ENCODE data around the gene TCF7. TPM values are rescaled to one million over a fixed set of nuclear protein-coding genes. Genes with fewer than 3 reads are reported as not detected.

TCF7 gene
- polyA plus RNA-seq, 1 experiment, result 2.1 TPM

GRCh38 chr5:134103998-134104654 is 10.4 kb upstream of the TCF7 start:
- Histone ChIP-seq H3K27me3 (ENCODE audit: control insufficient read depth, insufficient read depth, low read length) (peaks cover 20% of the 10 kb centered on the region), H3K4me3 (ENCODE audit: low read depth, low read length) (no peak overlapping the region), H3K27ac (ENCODE audit: low read depth, low read length) (no peak overlapping the region), H3K9me3 (ENCODE audit: control insufficient read depth, insufficient read depth, low read length) (no peaks in the 10 kb centered on the region)
- ChIA-PET POLR2A (no interaction called here), CTCF (no interaction called here)
- TF ChIP-seq, protein P1, sequence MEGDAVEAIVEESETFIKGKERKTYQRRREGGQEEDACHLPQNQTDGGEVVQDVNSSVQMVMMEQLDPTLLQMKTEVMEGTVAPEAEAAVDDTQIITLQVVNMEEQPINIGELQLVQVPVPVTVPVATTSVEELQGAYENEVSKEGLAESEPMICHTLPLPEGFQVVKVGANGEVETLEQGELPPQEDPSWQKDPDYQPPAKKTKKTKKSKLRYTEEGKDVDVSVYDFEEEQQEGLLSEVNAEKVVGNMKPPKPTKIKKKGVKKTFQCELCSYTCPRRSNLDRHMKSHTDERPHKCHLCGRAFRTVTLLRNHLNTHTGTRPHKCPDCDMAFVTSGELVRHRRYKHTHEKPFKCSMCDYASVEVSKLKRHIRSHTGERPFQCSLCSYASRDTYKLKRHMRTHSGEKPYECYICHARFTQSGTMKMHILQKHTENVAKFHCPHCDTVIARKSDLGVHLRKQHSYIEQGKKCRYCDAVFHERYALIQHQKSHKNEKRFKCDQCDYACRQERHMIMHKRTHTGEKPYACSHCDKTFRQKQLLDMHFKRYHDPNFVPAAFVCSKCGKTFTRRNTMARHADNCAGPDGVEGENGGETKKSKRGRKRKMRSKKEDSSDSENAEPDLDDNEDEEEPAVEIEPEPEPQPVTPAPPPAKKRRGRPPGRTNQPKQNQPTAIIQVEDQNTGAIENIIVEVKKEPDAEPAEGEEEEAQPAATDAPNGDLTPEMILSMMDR (IDR thresholded peaks at IDR 0.05; ENCODE audit: low read depth, low read length), result no peak
- DNase-seq (ENCODE audit: low read depth, low spot score), result no peak

- Histone ChIP-seq H3K4me3 (ENCODE audit: low read depth, low read length) (no peak overlapping the region), H3K27me3 (ENCODE audit: control insufficient read depth, insufficient read depth, low read length) (peaks cover 20% of the 10 kb centered on the region), H3K9me3 (ENCODE audit: control insufficient read depth, insufficient read depth, low read length) (no peaks in the 10 kb centered on the region), H3K27ac (ENCODE audit: low read depth, low read length) (no peak overlapping the region)
- ChIA-PET POLR2A (no interaction called here), CTCF (interaction anchor here (1.0 kb wide), 1 partner anchor 34 kb away, joined by 4 read pairs; no protein-coding TSS in a partner anchor)
- TF ChIP-seq, protein P1 (IDR thresholded peaks at IDR 0.05; ENCODE audit: low read depth, low read length), result no peak
- DNase-seq (ENCODE audit: low read depth, low spot score), result no peak
Observed at GRCh38 chr5:134106991-134107701, 7.3 kb upstream of the TCF7 start.

DNA sequence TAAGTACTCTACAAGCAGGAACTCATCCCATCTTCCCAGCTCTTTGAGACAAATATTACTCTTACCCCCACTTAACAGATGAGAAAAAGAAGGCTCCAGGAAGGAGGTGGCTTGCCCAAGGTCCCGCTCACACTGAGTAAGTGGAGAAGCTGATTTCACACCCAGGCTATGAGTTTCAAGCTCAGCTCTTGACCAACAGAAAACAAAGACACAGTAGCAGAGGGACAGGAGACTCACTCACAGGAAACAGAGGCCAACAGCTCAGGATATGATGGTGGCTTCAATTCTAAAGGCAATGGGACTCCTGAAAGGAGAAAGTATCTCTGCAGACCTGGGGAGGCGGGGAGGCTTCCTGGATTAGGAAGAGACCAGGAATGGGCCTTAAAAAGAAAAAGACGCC is 6.7 kb upstream of the TCF7 start:
- Histone ChIP-seq H3K4me3 (ENCODE audit: low read depth, low read length) (no peak overlapping the region), H3K27ac (ENCODE audit: low read depth, low read length) (no peak overlapping the region), H3K27me3 (ENCODE audit: control insufficient read depth, insufficient read depth, low read length) (peaks cover 20% of the 10 kb centered on the region), H3K9me3 (ENCODE audit: control insufficient read depth, insufficient read depth, low read length) (no peaks in the 10 kb centered on the region)
- POLR2A ChIA-PET, result no interaction called here
- CTCF ChIA-PET, result interaction anchor here (1.0 kb wide), 1 partner anchor 33 kb away, joined by 4 read pairs; no protein-coding TSS in a partner anchor
- no peak for DNase-seq (ENCODE audit: low read depth, low spot score)
- TF ChIP-seq, protein P1 (IDR thresholded peaks at IDR 0.05; ENCODE audit: low read depth, low read length), result no peak

- no peak for DNase-seq (ENCODE audit: low read depth, low spot score)
- TF ChIP-seq, protein P1 (IDR thresholded peaks at IDR 0.05; ENCODE audit: low read depth, low read length), result no peak
- Histone ChIP-seq H3K27me3 (ENCODE audit: control insufficient read depth, insufficient read depth, low read length) (peaks cover 15% of the 10 kb centered on the region), H3K9me3 (ENCODE audit: control insufficient read depth, insufficient read depth, low read length) (no peaks in the 10 kb centered on the region; the same call in 1 of the 2 replicates), H3K27ac (ENCODE audit: low read depth, low read length) (no peak overlapping the region), H3K4me3 (ENCODE audit: low read depth, low read length) (no peak overlapping the region)
- ChIA-PET CTCF (interaction anchor here (3.2 to 4.2 kb wide), 2 partner anchors 9 to 71 kb away, joined by 31 to 34 read pairs; no protein-coding TSS in a partner anchor), POLR2A (no interaction called here)
Observed at GRCh38 chr5:134110382-134110781, 4.1 kb upstream of the TCF7 start.
